LNCaP clone FGC (cell line): ENCODE data around the gene SMIM24.

Experiments
- DNase-seq: peaks from one replicate; pipeline ENCODE4 v3.0.0-alpha.2; 2011; ENCODE audit warnings: low read depth
- H3K4me3 ChIP-seq: 2 replicates; pipeline ENCODE4 v1.5.1; 2011; ENCODE audit warnings: mild to moderate bottlenecking, low read depth, low read length, control low read depth
- TF ChIP-seq, protein P1 (sequence below): IDR thresholded peaks from 2 replicates; pipeline ENCODE4 v1.5.1; 2012; ENCODE audit warnings: mild to moderate bottlenecking; ENCODE audit not compliant: control insufficient read depth, insufficient read depth; ENCODE audit errors: extremely low read depth

Gene SMIM24

DNA sequence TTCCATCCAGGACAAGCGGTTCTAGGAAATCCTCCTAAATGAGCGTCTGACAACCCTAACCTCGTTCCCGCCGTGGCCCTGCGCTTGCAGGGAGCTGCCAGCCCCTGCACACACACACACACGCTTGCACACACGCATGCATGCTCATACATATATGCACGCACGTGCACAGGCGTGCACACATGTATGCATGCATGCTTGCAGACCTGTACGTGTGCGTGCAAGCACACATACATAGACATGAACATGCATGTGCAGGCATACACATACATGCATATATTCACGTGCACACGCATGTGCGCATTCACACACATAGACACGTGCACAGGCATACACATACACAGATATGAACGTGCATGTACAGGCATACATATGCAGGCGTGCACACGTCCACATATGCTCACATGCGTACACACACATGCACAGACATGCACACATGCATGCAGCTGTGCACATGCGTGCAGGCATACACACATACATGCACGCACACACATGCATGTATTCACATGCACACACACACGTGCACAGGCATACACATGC, 35.6 kb downstream of the SMIM24 start:
- TF ChIP-seq, protein P1, sequence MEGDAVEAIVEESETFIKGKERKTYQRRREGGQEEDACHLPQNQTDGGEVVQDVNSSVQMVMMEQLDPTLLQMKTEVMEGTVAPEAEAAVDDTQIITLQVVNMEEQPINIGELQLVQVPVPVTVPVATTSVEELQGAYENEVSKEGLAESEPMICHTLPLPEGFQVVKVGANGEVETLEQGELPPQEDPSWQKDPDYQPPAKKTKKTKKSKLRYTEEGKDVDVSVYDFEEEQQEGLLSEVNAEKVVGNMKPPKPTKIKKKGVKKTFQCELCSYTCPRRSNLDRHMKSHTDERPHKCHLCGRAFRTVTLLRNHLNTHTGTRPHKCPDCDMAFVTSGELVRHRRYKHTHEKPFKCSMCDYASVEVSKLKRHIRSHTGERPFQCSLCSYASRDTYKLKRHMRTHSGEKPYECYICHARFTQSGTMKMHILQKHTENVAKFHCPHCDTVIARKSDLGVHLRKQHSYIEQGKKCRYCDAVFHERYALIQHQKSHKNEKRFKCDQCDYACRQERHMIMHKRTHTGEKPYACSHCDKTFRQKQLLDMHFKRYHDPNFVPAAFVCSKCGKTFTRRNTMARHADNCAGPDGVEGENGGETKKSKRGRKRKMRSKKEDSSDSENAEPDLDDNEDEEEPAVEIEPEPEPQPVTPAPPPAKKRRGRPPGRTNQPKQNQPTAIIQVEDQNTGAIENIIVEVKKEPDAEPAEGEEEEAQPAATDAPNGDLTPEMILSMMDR, result no peak
- DNase-seq, result no peak
- no peak overlapping the region for H3K4me3 ChIP-seq

DNA sequence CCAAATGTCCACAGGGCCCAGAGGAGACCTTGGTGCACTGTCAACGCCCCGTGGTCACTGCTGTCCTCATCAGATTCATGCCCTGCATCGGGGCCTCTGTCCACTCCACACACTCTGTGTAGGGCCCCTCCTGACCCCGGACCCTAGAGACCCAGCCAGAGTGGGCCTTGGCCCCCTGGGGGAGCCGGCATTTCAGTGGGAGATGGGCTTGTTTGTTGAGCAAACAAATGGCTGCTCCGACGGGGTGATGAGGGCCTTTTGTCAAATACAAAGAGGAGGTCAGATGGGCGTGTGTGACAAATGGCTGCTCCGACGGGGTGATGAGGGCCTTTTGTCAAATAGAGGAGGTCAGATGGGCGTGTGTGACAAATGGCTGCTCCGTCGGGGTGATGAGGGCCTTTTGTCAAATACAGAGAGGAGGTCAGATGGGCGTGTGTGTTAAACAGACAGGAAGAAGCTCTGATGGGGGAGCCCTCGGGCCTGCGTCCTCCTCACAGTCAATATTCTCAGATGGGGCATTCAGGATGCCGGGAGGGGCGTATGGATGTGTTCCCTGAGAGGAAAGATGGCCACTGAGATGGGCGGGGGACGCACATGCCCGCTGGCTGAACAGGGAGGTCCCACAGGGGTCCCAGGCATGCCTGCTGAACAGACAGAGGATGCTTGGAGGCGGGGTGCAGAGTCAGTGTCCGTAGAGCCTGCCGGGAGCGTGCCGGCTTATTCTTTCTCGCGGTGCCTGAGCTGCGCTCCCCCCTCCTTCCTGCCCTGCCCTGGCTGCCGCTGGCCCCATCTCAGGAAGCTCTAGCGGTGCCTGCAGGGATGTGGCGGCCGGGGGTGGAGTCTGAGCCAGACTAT, 36.3 kb downstream of the SMIM24 start:
- TF ChIP-seq, protein P1, result no peak
- H3K4me3 ChIP-seq, result no peak overlapping the region
- no peak for DNase-seq

DNA sequence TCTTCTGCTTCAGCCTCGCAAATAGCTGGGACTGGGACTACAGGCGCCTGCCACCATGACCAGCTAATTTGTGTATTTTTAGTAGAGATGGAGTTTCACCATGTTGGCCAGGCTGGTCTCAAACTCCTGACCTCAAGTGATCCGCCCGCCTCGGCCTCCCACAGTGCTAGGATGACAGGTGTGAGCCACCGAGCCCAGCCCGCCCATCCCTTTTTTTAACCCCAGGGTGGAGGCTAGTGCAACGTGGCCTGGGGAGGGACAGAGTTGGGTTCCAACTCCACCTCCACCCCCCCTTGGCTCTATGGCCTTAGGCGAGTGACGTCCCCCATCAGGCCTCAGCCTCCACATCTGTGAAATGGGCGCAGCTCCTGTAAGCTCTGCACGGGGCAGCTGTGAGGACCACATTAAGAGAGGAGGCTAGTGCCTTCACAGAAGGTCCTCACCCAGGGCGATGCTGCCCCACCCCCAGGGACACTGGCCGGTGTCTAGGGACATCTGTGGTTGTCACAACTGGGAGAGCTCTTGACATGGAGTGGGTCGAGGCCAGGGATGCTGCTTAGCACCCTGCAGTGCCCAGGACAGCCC, 37.7 kb downstream of the SMIM24 start:
- TF ChIP-seq, protein P1, result no peak
- DNase-seq, result no peak
- H3K4me3 ChIP-seq, result no peak overlapping the region

DNA sequence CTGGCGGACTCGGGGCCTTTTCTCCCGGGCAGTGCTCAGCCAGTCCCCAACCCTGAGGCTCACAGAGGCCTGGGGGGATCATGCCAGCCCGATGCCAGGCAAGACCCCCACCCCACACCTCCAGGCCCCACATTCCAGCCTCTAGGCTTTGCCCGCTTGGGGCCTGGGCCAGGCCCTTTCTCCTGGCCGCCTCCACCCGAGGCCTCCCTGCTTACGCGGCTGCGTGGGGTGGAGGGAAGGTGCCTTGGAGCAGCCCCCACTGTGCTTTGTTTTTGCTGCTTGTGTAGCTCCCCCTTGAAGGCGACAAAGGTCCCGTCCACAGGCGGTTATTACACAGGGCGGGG, 38.4 kb downstream of the SMIM24 start:
- H3K4me3 ChIP-seq, result no peak overlapping the region
- DNase-seq, result no peak
- TF ChIP-seq, protein P1, result no peak

DNA sequence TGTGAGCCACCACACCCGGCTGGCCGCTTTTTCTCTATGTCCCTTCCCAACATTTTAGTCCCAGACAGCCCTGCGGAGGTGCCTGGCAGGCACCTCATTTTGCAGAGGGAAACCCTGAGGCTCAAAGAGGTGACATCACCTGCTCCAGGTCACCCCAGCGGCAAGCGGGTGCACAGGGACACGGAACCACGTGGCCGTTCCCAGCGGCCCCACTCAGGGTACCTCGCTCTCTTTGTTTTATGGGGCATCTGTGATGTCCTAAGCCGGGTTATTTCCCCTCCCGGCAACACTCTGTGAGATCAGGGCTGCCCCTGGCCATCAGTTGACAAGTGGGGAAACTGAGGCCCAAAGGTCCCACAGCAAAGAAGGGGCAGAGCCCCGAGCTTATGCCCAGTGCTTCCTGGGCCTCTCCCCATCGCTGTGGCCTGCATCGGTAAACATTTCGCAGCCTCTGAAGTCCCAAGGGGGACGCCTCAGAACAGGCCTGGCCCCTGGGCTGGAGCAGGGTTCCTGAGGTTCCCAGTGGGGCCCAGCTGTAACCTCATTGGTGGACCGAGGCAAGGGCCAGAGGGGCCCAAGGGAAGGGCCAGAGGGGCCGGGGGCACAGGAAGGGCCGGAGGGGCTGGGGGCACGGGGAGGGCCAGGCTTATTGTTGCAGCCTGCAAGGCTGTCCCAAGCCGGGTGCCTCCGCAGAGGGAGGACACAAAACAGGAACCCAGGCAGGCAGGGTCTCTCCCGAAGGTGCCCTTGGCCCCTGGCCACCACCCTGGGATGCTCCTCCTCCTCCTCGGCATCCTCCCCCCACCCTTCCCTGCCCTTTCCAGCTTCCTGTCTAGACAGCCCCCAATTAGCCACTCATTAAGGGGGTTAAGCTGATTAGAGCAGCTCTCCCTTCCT, 39.0 kb downstream of the SMIM24 start:
- H3K4me3 ChIP-seq, result no peak overlapping the region
- DNase-seq, result no peak
- TF ChIP-seq, protein P1, result no peak

DNA sequence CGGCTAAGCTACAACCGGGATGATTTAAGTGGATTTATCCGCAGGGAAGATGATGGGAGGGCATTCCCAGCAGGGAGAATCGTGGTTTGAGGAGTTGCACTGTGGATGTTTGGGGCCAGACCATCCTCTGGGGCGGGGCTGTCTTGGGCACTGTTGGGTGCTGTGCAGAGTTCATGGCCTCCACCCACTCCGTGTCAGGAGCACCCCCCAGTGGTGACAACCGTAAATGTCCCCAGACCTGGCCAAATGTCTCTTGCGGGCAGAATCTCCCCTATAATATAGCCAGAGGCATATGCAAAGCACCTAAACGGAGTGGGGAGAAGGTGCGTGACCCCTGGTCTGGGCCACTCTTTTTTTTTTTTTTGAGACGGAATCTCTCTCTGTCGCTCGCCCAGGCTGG, 40.2 kb downstream of the SMIM24 start:
- TF ChIP-seq, protein P1, result peak; percentile 38
- no peak overlapping the region for H3K4me3 ChIP-seq
- DNase-seq, result no peak
